T-helper 1 cell treated with Interleukin-12 subunit alpha and Interleukin-12 subunit beta and Interleukin-4 antibody, amounts not matched to agents 30 ng/mL and 1 ng/mL, for 36 hours (primary cell): ENCODE data around the gene TCF12. TPM values are rescaled to one million over a fixed set of nuclear protein-coding genes. Genes with fewer than 3 reads are reported as not detected.

Source experiments
- intact Hi-C: fragments of 100-400 bp; cut with micrococcal nuclease; formaldehyde crosslinking; loops from one replicate; pipeline ENCODE4 v1.15.1; 2024
- total RNA-seq: library from RNA; stranded (reverse); gene quantifications from 2 replicates; pipeline ENCODE4 v1.2.3, GENCODE V29; 2022

The TCF12 gene
- total RNA-seq, 1 donor from 2014 or later: 86.2 TPM

DNA sequence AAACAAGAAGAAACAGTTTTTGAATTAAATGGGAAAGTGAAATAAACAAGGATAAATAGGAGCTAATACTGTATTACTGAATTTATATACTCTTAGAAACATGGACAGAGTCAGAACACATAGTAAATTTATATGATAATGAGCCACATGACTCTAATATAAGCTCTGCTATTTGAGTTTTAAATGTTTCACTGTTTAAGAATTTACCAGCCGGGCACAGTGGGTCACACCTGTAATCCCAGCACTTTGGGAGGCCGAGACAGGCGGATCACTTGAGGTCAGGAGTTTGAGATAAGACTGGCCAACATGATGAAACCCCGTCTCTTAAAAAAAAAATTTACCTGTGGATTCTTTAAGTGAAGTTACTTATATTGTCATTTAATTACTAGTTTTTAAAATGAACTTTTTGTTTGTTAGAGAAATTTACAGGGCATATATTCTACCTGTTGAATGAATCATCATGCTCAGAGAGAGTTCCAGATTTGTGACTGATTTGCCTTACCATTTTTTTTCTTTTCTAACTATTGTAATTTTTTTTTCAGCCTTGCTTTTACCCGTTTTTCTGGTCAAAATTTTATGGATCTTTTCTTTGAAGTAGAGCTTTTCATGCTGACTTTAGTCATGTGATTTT, 125.7 kb downstream of the TCF12 start:
- intact Hi-C loops: no loop called here

GRCh38 chr15:57044970-57045369, 126.5 kb downstream of the TCF12 start:
- intact Hi-C loops: no loop called here

DNA sequence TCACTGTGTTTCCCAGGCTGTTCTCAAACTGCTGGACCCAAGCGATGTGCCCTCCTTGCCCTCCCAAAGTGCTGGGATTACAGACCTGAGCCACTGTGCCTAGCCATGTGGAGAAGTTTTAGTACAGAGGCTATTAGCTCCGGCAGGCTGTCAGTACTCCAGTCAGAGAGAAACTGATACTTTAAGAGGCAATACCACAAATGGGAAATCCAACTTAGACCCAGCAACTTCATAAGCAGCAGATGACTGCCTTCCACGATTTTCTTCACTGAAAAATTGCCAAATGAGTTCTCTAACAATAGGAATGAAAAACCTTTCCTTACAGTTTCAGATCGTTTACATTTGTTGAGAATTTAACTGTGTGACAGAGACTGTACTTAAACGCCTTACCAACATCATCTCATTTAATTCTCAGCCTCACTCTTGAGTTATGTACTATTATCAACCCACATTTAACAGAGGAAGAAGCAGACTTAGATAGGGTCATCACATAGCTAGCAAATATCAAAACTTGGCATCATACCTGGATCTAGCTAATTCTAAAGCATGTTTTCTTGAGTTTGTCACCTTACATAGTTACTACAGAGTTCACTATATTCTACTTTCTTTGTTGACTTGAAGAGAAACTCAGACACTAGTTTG, 127.4 kb downstream of the TCF12 start:
- intact Hi-C loops: no loop called here

DNA sequence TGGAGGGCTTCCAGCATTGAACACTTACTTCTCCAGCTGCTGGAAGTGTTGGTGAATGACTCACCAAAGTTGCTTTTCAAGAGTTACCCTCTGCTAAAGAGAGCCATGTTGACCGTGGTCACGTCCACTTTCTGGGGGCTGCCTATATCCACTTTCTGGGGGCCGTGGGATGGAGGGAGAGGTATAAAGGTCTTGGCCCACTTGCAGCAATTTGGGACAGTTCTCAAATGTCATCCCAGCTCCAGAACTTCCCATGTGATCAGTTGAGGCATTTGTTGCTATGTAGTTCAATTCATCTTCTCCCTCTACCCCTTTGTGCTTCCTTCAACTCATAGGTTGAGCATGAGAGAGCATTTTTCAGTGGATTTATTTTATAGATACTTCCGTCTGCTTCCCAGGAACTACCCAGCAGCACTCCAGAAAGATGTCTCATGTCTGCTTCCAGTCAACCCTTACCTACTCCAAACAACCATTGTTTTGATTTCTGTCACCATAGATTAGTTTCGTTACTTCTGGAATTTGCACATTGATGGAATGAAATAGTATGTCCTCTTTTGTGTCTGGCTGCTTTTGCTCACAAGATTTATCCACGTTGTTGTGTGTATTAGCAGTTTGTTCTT, 130.6 kb downstream of the TCF12 start:
- intact Hi-C loops: no loop called here

- intact Hi-C loops: no loop called here
These were observed 135.0 kb downstream of the TCF12 start for GRCh38 chr15:57053470-57053869.

- intact Hi-C loops: no loop called here
These were observed 135.8 kb downstream of the TCF12 start for GRCh38 chr15:57054204-57054750.

- intact Hi-C loops: no loop called here
These were observed 137.9 kb downstream of the TCF12 start for GRCh38 chr15:57056357-57056756.

- intact Hi-C loops: no loop called here
These were observed 138.9 kb downstream of the TCF12 start for GRCh38 chr15:57057134-57057930.

GRCh38 chr15:57059026-57059660, 140.7 kb downstream of the TCF12 start:
- intact Hi-C loops: no loop called here

DNA sequence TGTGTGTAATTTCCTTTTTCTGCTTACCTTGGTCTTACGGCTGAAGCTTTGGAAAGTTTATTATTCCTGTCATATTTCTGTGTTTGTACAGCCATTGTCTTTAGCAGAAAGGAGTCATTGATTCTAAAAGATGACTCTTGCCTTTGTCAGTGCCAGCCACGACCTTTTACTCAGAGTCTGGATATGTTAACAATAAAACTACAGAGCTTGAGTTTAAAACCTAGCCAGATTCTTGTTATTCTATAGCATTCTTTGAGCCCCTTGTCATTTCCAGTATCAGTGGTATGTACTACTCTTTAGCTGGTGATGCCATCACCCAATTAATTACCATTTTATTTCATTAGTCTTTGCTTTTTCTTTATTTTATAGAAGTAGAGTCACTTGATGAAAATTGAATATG, 142.4 kb downstream of the TCF12 start:
- intact Hi-C loops: no loop called here

- intact Hi-C loops: no loop called here
These were observed 142.8 kb downstream of the TCF12 start for GRCh38 chr15:57061281-57061680.

DNA sequence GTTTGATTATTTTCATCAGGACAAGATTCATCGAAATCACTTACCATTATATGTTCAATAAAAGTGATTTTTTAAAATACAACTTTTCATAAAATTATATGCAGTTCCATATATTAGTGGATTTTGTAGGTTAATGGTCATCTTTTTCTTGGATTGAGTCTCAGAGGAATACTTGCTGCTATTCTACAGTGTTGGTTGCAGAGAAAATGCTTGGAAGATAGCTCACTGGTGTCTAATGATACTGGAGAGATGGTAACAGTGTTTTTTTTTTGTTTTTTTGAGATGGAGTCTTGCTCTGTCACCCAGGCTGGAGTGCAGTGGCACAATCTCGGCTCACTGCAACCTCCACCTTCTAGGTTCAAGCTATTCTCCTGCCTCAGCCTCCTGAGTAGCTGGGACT, 143.3 kb downstream of the TCF12 start:
- intact Hi-C loops: no loop called here

DNA sequence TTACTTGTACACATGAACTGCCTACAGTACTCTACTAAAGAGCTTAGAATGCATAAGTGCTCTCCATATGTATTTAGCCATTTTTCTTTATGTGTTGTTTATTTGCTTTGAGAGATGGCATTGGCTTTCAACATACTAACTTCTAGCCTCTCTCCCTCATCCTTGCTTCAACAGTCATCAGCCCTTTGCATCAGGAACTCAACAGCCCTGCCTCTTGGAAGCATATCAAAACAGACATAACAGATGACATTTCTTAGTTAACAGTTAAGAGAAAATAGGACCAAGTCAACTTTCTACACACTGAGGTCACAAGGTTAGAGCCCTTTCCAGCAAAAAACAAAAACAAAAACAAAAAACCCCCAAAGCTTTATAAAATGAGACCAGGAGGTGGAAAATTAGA, 145.6 kb downstream of the TCF12 start:
- intact Hi-C loops: no loop called here

- intact Hi-C loops: no loop called here
These were observed 151.0 kb downstream of the TCF12 start for GRCh38 chr15:57069423-57069822.

- intact Hi-C loops: loop anchor here (10.0 kb wide), 1 partner anchor 576 kb away; no protein-coding TSS in a partner anchor
These were observed 152.2 kb downstream of the TCF12 start for GRCh38 chr15:57070674-57071073.

GRCh38 chr15:57079446-57079845, 161.0 kb downstream of the TCF12 start:
- intact Hi-C loops: loop anchor here (10.0 kb wide), 1 partner anchor 585 kb away; no protein-coding TSS in a partner anchor

DNA sequence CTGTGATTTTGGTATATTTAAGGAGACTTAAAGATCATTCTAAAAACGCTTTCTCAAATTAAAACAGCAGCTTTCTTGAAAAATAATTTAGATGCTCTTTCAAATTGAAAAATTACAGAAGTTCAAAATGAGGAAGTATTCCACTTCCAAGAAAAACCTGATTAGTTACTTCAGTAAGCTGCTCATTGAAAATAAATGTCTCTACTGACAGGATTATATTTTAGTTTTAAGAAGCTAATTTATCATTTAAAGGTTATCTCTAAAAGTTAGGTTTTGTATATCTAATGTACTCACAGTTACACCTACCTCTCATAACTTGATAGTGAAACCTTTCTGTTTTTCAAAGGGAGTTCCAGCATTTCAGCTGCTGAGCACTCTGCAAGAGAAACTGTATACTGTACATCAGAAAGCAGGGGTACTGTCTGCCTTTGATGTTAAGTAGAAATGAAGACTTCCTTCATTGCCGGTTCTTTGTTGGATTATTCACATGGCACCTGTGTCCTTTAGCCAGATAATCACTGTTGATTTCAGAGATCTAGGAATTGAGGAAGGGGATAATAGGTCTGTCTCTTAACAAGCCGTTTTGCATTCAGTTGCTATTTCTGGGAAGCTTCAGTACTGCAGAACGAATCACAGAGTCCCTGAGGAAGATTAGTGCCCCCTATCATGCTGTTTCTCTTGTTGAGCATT, 161.6 kb downstream of the TCF12 start:
- intact Hi-C loops: loop anchor here (10.0 kb wide), 1 partner anchor 585 kb away; no protein-coding TSS in a partner anchor

DNA sequence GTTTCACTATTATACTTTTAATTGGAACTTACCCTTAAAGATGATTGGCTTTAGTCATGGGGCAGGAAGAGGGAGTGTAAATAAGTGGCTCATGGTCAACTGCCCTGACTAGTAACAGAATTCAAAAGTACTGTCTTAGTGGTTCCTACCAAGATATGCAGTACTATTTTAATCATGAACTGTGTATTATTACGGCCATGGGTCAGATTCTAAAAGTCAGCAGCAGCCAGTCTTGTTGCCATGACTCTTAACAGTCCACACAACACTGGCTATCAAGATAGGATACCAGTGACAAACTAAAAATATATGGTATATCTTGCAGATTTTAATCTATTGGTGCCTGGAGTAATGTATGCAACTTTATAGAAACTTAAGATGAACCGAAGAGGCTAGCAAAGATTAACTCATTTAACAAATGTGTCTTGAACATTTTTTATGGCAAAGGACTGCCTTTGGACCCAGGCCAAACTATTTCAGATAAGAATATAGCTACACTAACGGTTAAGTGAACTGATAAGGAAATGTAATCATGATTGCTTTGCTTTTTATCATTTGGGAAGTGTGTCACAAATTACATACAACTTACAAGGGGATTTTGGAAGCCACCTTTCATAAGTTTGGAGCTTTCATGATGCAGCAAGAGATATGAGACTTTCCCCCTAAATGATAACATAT, 163.7 kb downstream of the TCF12 start:
- intact Hi-C loops: no loop called here

GRCh38 chr15:57084192-57084591, 165.7 kb downstream of the TCF12 start:
- intact Hi-C loops: no loop called here

- intact Hi-C loops: no loop called here
These were observed 166.8 kb downstream of the TCF12 start for GRCh38 chr15:57085267-57085666.
